ENCODE results near the gene KSR2.

The KSR2 gene

DNA sequence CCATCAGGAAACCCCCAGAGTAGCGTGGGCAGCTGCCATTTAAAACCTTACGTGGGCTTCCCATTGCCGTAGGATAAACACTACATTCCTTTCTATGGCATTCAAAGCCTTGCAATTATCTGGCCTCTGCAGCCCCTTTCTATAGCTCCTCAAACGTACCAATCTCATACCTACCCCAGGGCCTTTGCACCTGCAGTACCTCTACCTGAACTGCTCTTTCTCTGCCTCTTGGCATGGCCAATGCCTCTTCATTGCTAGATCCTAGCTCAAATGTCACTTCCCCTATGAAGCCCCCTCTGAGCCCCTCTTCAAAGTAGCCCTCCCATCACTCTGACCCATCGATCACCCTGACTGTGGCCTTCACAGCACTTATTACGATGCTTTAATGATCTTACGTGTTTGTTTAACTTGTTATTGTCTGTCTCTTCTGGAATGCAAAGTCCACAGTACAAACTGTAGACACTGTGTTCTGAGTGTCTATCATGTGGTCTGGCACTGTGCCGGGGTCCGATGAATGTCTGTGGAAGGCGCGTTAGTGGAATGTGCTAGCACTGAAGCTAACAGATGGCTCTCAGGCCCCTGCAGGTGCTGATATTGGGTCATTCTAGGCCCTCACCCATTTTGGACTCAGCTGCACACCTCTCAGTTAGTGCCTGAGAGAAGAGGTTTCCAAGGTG lies 450.1 kb downstream of the KSR2 start:
- no peak for DNase-seq (ENCODE audit: low read depth)
- no peak overlapping the region for H3K4me3 ChIP-seq (ENCODE audit: control insufficient read depth, low read depth, low read length)
- TF ChIP-seq, protein P1, sequence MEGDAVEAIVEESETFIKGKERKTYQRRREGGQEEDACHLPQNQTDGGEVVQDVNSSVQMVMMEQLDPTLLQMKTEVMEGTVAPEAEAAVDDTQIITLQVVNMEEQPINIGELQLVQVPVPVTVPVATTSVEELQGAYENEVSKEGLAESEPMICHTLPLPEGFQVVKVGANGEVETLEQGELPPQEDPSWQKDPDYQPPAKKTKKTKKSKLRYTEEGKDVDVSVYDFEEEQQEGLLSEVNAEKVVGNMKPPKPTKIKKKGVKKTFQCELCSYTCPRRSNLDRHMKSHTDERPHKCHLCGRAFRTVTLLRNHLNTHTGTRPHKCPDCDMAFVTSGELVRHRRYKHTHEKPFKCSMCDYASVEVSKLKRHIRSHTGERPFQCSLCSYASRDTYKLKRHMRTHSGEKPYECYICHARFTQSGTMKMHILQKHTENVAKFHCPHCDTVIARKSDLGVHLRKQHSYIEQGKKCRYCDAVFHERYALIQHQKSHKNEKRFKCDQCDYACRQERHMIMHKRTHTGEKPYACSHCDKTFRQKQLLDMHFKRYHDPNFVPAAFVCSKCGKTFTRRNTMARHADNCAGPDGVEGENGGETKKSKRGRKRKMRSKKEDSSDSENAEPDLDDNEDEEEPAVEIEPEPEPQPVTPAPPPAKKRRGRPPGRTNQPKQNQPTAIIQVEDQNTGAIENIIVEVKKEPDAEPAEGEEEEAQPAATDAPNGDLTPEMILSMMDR (IDR thresholded peaks at IDR 0.05; ENCODE audit: control insufficient read depth, insufficient read depth, low read depth, low read length, missing control alignments), result no peak

DNA sequence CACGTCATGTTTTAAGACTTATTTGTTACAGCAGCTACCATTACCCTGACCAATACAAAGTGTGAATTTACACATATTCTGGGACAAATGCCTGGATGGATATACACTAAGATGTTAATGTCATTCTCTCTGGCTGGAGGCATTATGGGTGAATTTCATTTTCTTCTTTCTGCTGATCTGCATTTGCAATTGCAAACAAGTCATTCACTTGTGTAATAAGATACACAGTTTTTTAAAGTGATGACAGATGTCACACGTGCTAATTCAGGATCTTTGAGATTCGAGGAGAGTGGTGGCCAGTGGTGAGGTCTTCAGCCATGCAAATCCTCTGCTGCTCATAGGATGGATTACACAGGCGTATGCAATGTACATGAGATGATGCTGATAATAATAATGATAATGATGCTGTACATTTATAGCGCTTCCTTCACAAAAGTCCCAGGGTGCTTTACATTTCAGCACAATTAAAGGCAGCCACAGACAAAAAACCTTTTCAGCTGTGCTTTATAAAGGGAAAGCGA lies 451.5 kb downstream of the KSR2 start:
- no peak overlapping the region for H3K4me3 ChIP-seq (ENCODE audit: control insufficient read depth, low read depth, low read length)

DNA sequence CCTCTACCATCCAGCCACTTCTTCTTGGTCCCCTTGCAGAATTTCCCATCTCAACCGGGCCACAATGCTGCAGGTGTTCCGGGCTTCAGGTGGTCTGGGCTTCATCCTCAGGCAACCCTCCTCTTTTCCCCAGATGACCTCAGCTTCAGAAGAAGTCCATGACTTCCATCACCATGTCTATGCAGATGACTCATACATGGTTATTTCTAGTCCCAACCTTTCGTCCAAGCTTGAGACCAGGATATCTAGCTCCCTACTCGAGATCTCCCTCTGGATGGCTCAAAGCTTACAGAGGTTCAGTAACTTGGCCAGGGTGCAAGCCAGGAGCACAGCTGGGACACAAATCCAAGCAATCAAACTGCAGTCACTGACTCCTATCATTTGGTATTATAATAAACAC lies 452.8 kb downstream of the KSR2 start:
- TF ChIP-seq, protein P1 (IDR thresholded peaks at IDR 0.05; ENCODE audit: control insufficient read depth, insufficient read depth, low read depth, low read length, missing control alignments), result no peak
- DNase-seq (ENCODE audit: low read depth), result no peak
- no peak overlapping the region for H3K4me3 ChIP-seq (ENCODE audit: control insufficient read depth, low read depth, low read length)

More for the DNA sequence above, 451.5 kb downstream of the KSR2 start:
- TF ChIP-seq, protein P1 (IDR thresholded peaks at IDR 0.05; ENCODE audit: control insufficient read depth, insufficient read depth, low read depth, low read length, missing control alignments), result no peak
- no peak for DNase-seq (ENCODE audit: low read depth)

DNA sequence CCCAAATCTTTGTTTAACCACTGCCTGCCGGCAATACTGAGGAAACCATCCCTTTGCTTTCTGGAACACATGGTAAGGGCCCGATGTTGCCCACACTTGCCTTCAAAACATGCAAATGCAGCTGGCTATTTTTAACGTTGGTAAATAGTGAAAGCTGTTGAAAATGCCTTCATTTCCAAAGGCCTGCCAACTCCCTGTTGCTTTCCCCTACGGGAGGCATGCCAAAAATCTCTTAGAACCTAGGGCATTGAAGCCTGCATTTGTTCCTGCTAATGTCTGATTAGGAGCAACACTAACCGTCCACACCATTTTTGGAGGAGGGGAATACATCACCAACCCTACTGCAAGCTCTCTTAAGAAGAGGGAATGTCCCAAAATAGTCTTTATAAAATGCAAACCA lies 454.8 kb downstream of the KSR2 start:
- TF ChIP-seq, protein P1 (IDR thresholded peaks at IDR 0.05; ENCODE audit: control insufficient read depth, insufficient read depth, low read depth, low read length, missing control alignments), result no peak
- no peak for DNase-seq (ENCODE audit: low read depth)
- H3K4me3 ChIP-seq (ENCODE audit: control insufficient read depth, low read depth, low read length), result no peak overlapping the region

DNA sequence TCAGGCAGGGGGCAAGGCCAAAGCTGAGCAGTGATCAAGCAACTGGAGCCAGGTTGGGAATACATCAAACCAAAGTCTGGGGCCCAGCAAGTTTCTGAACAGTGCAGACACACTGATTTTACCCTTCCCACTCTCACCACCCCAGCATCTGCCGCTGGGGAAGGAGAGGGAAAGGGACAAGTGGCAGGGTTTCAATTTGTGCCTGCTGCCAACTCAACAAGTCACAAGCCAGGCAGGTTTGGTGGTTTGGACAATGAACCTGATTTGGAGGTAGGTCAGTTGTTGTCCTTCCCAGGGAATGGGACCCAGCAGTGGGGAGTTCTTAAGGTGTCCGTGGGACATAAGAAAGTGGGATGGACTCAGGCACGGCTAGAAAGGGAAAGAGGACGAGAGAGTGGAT lies 455.4 kb downstream of the KSR2 start:
- H3K4me3 ChIP-seq (ENCODE audit: control insufficient read depth, low read depth, low read length), result no peak overlapping the region
- TF ChIP-seq, protein P1 (IDR thresholded peaks at IDR 0.05; ENCODE audit: control insufficient read depth, insufficient read depth, low read depth, low read length, missing control alignments), result no peak
- no peak for DNase-seq (ENCODE audit: low read depth)

DNA sequence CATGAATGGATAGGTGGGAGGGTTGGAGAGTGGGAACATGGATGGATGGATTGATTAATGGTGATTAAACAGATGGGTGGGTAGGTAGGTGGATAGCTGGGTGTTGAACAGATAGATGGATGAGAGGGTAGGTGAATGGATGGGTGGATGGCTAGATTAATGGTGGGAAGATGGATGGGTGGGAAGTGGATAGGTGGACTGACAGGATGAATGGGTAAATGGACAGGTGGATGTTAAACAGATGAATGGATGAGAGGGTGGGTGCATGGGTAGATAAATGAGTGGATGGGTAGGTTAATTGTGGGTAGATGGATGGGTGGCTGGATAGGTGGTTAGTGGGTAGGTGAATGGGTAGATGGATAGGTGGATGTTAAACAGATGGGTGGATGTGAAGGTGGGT lies 460.3 kb downstream of the KSR2 start:
- H3K4me3 ChIP-seq (ENCODE audit: control insufficient read depth, low read depth, low read length), result no peak overlapping the region
- no peak for DNase-seq (ENCODE audit: low read depth)
- TF ChIP-seq, protein P1 (IDR thresholded peaks at IDR 0.05; ENCODE audit: control insufficient read depth, insufficient read depth, low read depth, low read length, missing control alignments), result no peak
